Stimulated activated CD4-positive, alpha-beta T cell treated with anti-CD3 and anti-CD28 coated beads, TNF-alpha, amount 100 ng/mL, for 48 hours (primary cell): ENCODE measurements around the gene STAT3.
"Not testable (repeated sequence)": the region's sequence is repeated elsewhere in the genome, so short reads cannot be mapped to it uniquely, and the experiment has no call there.

ENCODE experiments used
- DNase-seq, 3 donors: peaks; one replicate each; pipeline ENCODE4 v3.0.0-alpha.2; 2020; ENCODE audit warnings: low read depth in 3 of 3

Gene STAT3

DNA sequence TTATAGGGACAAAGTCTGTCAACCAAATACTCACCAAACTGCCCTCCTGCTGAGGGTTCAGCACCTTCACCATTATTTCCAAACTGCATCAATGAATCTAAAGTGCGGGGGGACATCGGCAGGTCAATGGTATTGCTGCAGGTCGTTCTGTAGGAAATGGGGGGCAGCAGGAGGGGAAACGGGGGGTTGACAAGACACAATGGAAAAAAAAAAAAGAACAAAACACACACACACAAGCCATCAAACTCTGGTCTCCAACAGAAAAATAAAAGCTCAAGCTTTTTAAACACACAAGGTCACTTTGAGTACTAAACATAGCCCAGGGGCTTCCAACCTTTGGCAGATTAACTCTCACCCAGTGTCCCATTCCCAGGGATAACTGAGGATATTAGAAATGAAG, 71.5 kb downstream of the STAT3 start:
- no peak for DNase-seq

DNA sequence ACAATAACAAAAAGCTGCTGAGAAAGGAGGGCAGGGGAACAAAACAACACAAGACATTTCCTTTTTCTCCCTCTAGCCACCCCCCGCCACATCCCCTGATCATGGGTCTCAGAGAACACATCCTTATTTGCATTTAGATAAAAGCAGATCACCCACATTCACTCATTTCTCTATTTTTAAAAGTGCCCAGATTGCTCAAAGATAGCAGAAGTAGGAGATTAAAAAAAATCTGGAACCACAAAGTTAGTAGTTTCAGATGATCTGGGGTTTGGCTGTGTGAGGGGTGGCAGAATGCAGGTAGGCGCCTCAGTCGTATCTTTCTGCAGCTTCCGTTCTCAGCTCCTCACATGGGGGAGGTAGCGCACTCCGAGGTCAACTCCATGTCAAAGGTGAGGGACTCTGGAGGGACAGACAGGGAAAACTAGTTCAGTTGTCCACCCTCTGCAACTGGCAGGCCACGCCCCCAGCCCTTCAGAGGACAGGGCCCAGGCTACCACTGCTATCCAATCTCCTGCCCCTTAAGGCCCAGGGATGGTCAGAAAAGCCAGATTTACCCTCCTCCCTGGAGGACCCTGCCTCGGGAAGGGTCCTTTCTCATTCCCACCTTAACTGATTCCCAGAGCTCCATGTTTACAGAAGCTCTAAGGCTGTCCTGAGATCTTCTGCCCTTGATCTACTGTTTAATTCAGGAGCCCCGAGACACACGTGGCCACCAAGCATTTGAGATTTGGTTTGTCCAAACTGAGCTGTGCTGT, 72.7 kb downstream of the STAT3 start:
- DNase-seq: no peak

DNA sequence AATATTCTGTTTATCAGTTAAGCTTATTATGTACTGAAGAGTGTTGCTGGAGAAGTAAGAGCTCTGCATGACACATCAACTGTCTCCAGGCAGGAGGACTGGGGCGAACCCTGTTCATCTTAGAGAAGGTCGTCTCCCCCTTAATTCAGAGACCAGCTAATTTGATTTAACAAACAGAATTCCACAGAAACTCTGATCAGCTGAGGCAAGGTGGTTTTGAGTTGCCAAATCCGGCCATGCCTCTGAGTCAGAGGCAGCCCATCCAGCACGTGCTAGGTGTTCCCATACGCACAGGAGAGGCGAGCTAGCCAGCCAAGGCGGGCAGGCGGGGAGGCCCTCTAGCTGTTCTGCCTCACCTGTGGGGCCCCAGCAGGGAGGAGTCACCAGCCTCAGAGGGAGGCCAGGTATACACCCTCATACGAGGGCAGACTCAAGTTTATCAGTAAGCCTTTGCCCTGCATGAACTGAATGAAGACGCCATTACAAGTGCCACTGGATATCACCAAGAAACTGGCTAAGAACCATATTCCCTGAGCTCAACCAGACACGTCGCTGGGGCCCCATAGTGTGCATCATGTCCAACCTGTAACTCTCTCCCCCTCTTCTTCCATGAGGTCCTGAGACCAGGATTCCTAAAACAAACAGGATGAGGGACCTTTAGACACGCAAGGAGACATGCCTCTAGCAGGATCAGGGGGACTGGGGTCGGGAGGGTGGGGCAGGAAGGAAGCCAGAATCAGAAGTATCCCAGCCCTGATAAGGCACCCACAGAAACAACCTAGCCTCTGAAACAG, 74.3 kb downstream of the STAT3 start:
- DNase-seq: no peak

DNA sequence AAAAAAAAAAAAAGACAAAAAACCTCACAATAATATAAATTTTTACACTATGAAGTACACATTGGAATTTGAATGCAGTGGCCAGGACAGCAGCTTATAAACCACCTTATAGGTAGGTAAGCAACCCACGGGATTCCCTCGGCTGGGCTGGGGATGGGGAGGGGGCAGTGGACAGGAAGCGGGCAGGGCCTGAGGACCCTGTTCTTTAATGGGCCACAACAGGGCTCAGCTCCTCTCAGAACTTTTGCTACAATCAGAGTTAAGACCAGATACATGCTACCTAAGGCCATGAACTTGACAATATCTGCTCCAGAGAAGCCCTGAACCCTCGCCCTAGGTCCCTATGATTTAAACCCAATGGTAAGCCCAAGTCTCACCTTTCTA, 74.9 kb downstream of the STAT3 start:
- DNase-seq: no peak

DNA sequence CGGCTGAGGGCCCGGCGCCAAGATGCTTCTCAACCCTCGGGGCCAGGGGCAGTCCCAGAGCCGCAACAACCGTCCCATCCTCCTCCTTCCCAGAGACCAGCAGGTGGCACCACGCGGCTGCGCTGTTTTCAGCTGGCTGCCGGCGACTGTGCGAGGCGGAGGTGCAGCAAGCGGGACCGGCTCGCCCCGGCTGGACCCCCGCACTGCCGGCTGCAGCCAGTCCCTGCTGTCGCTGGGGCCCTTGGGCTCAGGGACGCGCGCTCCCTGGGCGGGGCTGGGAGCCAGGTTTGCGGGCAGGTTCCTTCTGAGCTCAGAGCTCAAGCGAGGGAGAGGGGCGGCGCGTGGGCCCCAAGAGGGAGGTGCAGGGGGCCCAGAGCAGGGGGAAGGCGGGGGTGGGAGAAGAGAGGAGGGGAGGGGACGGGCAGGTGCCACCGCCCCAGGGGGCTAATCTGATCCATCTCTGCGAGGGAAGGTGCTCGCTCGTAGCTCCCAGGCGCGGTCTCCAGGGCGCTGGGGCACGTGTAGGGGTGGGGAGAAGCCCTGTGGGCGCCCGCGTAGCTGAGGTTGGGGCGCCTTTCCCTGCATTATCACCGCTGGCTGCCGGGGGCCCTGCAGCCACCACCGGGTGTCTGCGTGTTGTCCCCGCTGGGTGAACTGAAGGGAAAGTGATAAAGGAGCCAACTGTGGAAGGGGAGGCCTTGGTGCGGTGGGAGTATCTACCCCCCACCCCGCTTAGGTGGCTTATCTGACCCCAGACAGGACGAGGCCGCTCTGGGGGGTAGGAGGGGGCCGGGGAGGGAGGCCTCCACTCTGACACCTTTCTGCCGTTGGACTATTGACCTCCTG, 75.7 kb downstream of the STAT3 start:
- DNase-seq: peak; percentile 66 to 78 (median 73)

DNA sequence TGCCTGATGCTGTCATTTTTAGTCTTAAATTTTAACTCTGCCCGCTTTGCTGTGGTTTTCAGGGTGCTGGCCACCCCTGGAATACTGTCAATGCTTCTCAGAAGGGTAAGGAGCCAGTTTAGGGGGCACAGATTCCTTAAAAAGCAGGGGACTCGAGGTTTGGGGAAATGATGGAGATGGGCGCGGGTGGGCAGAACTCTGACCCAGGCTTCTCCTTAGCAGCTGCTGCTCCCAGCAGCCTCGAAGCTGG, 76.3 kb downstream of the STAT3 start:
- DNase-seq: no peak

DNA sequence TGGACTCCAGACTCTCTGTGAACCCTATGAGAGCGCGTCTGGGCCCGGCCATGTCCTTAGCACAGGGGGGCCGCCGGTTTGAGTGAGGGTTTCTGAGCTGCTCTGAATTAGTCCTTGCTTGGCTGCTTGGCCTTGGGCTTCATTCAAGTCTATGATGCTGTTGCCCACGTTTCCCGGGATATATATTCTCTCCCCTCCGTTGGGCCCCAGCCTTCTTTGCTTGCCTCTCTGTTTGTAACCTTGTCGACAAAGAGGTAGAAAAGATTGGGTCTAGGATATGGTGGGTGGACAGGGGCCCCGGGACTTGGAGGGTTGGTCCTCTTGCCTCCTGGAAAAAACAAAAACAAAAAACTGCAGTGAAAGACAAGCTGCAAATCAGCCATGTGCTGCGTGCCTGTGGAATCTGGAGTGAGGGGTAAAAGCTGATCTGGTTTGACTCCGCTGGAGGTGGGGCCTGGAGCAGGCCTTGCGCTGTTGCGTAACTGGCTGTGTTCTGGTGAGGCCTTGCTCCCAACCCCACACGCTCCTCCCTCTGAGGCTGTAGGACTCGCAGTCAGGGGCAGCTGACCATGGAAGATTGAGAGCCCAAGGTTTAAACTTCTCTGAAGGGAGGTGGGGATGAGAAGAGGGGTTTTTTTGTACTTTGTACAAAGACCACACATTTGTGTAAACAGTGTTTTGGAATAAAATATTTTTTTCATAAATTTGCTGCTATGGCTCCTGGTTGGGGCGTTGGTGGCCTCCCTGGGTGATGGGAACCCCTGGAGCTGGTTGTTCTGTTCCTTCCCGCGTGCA, 76.8 kb downstream of the STAT3 start:
- no peak for DNase-seq

DNA sequence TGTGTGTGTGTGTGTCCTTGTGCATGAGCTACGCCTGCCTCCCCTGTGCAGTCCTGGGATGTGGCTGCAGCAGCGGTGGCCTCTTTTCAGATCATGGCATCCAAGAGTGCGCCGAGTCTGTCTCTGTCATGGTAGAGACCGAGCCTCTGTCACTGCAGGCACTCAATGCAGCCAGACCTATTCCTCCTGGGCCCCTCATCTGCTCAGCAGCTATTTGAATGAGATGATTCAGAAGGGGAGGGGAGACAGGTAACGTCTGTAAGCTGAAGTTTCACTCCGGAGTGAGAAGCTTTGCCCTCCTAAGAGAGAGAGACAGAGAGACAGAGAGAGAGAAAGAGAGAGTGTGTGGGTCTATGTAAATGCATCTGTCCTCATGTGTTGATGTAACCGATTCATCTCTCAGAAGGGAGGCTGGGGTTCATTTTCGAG, 77.4 kb downstream of the STAT3 start:
- DNase-seq: no peak

DNA sequence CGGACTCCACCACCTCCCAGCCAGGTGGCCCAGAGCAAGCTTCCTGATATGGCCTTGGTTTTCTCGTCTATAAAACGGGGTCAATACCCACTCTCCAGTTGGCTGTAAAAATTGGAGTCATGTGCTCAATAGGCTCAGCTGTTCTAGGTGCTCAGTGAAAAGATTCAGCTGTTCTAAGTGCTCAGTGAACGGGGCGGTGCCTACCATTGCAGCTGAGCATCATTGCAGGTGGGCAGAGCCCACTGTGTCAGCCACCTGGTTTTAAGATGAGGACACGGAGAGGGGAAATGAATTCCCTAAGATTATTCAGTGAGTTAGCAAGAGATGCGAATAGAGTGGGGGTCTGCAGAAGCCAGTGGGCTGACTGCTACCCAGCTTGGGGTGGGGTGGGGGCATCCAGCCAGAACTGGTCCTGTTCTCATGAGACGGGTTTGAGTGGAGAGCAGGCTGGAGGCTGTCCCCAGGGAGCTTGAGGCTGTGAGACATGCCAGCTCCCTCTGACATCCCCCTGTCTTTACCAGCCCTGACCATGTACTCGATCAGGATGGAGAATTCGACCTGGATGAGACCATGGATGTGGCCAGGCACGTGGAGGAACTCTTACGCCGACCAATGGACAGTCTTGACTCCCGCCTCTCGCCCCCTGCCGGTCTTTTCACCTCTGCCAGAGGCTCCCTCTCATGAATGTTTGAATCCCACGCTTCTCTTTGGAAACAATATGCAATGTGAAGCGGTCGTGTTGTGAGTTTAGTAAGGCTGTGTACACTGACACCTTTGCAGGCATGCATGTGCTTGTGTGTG, 78.1 kb downstream of the STAT3 start:
- no peak for DNase-seq

DNA sequence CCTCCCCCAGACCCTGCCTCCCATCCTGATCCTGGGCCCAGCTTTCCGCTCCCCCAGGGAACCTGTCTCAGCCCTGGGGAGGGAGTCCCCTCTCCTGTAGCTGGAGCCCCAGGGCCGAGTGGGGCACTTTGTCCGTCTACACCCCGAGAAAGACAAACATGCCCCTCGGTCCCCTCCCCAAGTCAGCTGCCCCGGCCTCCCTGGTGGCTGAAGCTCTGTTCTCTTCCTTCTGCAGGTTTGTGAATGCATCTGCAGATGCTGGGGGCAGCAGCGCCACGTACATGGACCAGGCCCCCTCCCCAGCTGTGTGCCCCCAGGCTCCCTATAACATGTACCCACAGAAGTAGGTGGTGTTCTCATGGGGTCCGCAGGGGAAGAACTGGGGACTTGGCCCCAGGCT, 79.1 kb downstream of the STAT3 start:
- DNase-seq: no peak

DNA sequence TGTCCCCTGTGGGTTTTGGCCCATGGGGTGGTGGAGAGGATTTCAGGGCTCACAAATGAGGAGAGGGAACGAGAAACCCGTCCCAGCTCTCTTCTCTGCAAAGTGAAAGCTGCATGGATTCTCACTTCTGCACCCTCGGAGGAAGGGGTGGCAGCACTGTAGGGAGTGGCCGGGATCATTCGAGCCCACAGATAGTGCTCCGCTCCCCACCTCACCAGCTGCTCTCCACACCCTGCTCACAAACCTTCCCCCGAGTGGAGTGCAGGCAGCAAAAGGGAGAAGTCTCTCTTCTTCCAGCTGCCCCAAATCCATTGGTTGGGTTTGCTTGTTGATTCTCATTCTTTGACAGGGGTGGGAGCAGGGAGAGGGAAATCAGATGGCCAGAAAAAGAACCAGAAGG, 79.8 kb downstream of the STAT3 start:
- no peak for DNase-seq

DNA sequence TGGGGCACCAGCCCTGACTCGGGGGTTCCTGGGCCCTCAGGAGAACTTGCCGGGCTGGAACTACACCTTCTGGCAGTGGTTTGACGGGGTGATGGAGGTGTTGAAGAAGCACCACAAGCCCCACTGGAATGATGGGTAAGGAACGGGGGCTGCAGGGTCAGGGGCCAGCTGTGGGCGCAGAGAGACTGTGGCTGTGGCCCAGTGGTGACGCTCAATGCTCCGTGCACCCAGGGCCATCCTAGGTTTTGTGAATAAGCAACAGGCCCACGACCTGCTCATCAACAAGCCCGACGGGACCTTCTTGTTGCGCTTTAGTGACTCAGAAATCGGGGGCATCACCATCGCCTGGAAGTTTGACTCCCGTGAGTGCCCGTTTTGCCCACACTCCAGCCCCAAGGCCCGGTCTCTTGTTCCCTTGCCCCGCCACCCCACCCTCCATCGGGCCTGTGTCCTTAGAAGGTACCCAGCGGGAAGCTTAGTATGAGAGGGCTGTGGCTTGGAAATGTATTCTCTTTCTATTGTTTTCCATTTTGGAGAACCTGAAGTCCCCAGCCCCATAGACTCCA, 80.8 kb downstream of the STAT3 start:
- DNase-seq: no peak

DNA sequence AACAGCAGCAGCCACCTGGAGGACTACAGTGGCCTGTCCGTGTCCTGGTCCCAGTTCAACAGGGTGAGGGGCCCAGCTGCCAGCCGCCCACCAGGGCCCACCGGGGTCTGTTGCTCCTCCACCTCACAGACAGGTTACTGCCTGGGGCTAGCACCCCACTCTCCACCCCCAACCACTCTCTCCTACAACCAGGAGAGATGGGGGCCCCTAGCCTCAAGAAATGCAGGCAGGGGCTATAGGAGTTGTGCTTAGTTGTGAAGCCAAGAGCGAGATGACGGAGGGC, 81.9 kb downstream of the STAT3 start:
- DNase-seq: no peak

DNA sequence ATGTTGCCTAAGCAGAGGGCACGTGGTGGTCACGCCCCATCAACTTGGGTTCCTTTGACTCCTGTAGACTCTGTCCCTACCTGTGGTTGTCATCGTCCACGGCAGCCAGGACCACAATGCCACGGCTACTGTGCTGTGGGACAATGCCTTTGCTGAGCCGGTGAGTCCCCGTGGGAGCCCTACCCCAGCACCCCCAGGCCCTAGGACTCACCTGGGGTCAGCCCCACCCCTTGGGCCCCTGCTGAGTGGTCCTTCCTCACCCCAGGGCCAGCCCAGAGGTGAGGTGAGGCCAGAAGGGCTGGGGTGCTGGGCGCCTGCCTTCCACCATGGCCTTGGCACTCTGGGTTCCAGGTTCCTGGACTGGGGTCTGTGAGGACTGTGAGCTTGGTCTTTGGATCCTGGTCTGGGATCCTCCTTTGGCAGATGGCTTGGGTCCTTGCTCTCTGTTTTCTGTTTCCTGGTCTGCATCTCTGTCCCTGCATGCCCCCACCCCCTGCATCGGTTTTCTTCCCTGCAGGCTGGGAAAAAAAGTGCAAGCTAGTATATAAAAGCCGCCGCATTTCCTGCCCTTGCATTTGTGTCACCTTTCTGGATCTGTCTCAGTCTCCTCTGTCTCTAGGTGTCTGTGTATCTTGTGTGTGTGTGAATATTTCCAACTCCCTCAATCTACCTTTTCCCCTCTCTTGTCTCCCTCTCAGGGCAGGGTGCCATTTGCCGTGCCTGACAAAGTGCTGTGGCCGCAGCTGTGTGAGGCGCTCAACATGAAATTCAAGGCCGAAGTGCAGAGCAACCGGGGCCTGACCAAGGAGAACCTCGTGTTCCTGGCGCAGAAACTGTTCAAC, 82.5 kb downstream of the STAT3 start:
- no peak for DNase-seq

DNA sequence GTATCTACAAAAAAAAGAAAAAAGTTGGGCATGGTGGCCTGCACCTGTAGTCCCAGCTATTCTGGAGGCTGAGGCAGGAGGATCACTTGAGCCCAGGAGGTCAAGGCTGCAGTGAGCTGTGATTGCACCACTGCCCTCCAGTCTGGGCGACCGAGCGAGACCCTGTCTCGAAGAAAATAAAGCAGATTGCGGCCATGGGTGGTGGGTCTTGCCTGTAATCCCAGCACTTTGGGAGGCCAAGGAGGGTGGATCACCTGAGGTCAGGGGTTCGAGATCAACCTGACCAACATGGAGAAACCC, 83.3 kb downstream of the STAT3 start:
- not testable (repeated sequence) for DNase-seq

DNA sequence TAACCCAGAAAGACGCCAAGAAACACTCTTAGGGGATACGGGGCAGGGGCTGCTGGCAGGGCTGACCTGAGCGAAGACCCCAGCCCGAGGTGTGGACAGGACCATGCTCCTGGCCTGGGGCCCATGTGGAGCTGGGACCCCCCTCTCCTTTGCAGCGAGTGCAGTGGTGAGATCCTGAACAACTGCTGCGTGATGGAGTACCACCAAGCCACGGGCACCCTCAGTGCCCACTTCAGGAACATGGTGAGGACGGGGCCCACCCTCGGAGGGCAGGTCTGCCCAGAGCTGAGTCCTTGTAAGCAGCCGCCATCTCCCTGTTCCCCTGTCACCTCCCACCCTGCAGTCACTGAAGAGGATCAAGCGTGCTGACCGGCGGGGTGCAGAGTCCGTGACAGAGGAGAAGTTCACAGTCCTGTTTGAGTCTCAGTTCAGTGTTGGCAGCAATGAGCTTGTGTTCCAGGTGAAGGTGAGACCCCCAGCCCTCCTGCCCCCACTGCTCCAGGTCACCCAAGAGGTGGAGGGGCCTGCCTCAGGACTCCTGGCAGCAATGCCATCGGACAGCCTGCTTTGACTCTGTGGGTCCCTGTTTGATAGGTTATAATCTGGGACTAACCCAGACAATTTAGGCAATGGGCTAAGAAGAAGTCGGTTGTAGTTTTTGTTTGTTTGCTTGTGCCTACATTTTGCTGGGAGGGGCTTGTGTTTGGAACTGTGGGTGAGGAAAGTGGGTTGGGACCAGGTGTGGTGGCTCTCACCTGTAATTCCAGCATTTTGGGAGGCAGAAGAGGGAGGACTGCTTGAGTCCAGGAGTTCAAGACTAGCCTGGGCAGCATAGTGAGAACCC, 83.8 kb downstream of the STAT3 start:
- DNase-seq: no peak

DNA sequence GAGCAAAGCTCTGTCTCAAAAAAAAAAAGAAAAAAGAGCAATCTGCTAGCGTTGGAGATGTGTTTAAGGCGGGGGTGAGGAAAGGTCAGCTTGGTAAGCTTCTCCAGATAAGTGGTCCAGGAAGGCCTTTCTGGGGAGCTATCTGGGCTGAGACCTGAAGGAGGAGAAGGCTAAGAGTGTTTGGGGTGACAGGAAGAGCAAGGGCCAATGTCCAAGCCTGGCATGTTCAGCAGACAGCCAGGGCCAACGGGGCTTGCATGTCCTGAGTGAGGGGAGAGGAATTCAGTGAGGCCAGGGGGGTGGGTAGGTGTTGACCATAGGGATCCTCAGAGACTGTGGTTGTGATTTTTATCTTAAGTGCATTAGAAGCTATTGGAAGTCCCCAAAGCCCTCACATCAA, 84.5 kb downstream of the STAT3 start:
- no peak for DNase-seq

DNA sequence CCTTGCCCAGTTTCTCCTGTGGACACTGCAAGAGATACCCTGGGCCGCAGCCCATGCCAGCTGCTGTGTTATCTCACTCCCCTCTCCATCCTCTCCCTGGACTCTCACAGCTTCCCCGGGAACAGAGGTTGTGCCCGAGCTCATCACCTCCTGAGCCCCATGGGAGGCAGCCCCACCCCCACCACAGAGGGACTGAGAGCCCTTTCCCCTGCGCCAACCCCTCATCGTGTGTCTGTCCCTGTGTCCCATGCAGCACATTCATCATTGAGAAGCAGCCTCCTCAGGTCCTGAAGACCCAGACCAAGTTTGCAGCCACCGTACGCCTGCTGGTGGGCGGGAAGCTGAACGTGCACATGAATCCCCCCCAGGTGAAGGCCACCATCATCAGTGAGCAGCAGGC, 87.2 kb downstream of the STAT3 start:
- DNase-seq: no peak

DNA sequence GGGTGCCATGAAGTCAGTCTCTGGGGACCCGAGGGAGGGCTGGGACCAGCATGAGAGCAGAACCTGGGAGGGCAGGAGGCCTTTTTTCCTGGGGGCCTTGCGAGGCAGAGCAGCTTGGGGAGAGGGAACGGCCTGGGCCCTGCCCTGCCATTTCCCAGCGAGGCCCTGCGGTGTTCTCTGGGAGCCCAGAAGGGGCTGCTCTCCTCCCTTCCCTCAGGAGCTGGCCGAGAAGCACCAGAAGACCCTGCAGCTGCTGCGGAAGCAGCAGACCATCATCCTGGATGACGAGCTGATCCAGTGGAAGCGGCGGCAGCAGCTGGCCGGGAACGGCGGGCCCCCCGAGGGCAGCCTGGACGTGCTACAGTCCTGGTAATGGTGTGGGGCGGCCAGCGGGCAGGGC, 88.3 kb downstream of the STAT3 start:
- not testable (repeated sequence) for DNase-seq
